Neural progenitor cell (in vitro differentiated cells): ENCODE data around the gene NEK6.

Source experiments
- CTCF ChIP-seq: fragments of 200-600 bp; sonication (generic); IDR thresholded peaks from 2 replicates; pipeline ENCODE4 v1.5.1; 2017; ENCODE audit warnings: antibody characterized with exemption, mild to moderate bottlenecking
- EZH2 ChIP-seq: fragments of 200-600 bp; sonication (generic); IDR thresholded peaks from 2 replicates; pipeline ENCODE4 v1.6.1; 2017; ENCODE audit warnings: antibody characterized with exemption, mild to moderate bottlenecking, moderate library complexity

- TF ChIP-seq CTCF = no peak
- TF ChIP-seq EZH2 = no peak
Observed at GRCh38 chr9:124339603-124340146, 81.9 kb downstream of the NEK6 start.
